HepG2 (cell line): ENCODE measurements around the gene G6PC3. TPM values are rescaled to one million over a fixed set of nuclear protein-coding genes. Genes with fewer than 3 reads are reported as not detected.

Experiments used
- GABPB1 ChIP-seq: IDR thresholded peaks from 2 replicates; pipeline ENCODE4 v1.6.1; 2016; ENCODE audit warnings: mild to moderate bottlenecking, missing genetic modification reagents, moderate library complexity, missing compliant biosample characterization
- KLF16 ChIP-seq, 2 experiments: sonication (generic) in 1 of 2; formaldehyde crosslinking in 1 of 2; IDR thresholded peaks; 2 replicates each; pipeline versions ENCODE4 v1.6.1 to v1.8.0; 2016 to 2023; ENCODE audit warnings: missing genetic modification reagents in 2 of 2, missing compliant biosample characterization in 1 of 2
- NFYB ChIP-seq: sonication (generic); formaldehyde crosslinking; IDR thresholded peaks from 2 replicates; pipeline ENCODE4 v1.4.0; 2020; ENCODE audit warnings: missing genetic modification reagents
- NR1H2 ChIP-seq: sonication (generic); formaldehyde crosslinking; IDR thresholded peaks from 2 replicates; pipeline ENCODE4 v1.8.1; 2022; ENCODE audit warnings: low read depth, missing genetic modification reagents, borderline replicate concordance
- RFX5 ChIP-seq: IDR thresholded peaks from 2 replicates; pipeline ENCODE4 v1.6.1; 2011; ENCODE audit warnings: low read depth, low read length, improper control_type of control experiment
- THAP11 ChIP-seq: IDR thresholded peaks from 2 replicates; pipeline ENCODE4 v1.6.1; 2016; ENCODE audit warnings: missing biosample characterization, missing genetic modification reagents
- ZNF367 ChIP-seq: sonication (generic); formaldehyde crosslinking; IDR thresholded peaks from 2 replicates; pipeline ENCODE4 v1.4.0; 2020; ENCODE audit warnings: missing genetic modification reagents, borderline replicate concordance
- ZNF546 ChIP-seq: sonication (generic); formaldehyde crosslinking; conservative IDR thresholded peaks from 2 replicates; pipeline ENCODE4 v1.8.1; 2023; ENCODE audit warnings: mild to moderate bottlenecking, missing genetic modification reagents
- ZNF614 ChIP-seq: IDR thresholded peaks from 2 replicates; pipeline ENCODE4 v1.6.1; 2018; ENCODE audit warnings: missing biosample characterization, missing genetic modification reagents, inconsistent platforms, borderline replicate concordance
- ZNF781 ChIP-seq: sonication (generic); formaldehyde crosslinking; IDR thresholded peaks from 2 replicates; pipeline ENCODE4 v1.5.1; 2020; ENCODE audit warnings: borderline replicate concordance, mild to moderate bottlenecking, missing genetic modification reagents; ENCODE audit errors: not compliant biosample characterization
- polyA plus RNA-seq, 8 experiments: library from polyadenylated mRNA; depleted of rRNA in 3 of 8; stranded (reverse) in 7 of 8; unstranded in 1 of 8; fragments of >200 nt; fragmentation: Illumina TruSeq in 4 of 8; extraction: Trizol in 4 of 8; gene quantifications; 2 replicates each; pipeline versions ENCODE4 v1.2.1 to v1.2.3, GENCODE V29; 2011 to 2016; ENCODE audit warnings: low read depth in 4 of 8, missing spikeins in 1 of 8, mixed read lengths in 1 of 8; ENCODE audit not compliant: insufficient read depth in 1 of 8
- total RNA-seq, 5 experiments: library from RNA; depleted of rRNA; stranded (reverse); fragments of >200 nt; fragmentation: Illumina TruSeq; extraction: Trizol; gene quantifications; 2 replicates each; pipeline ENCODE4 v1.2.3, GENCODE V29; 2016; ENCODE audit warnings: low read depth in 1 of 5
- TF ChIP-seq, protein P1 (sequence below): sonication (generic); formaldehyde crosslinking; IDR thresholded peaks from 2 replicates; pipeline ENCODE4 v1.5.1; 2020; ENCODE audit warnings: missing genetic modification reagents, mild to moderate bottlenecking, borderline replicate concordance
- TF ChIP-seq, protein P2 (sequence below): sonication (generic); formaldehyde crosslinking; IDR thresholded peaks from 2 replicates; pipeline ENCODE4 v1.5.1; 2020; ENCODE audit warnings: mild to moderate bottlenecking, missing genetic modification reagents, moderate library complexity
- TF ChIP-seq, protein P3 (sequence below): sonication (generic); formaldehyde crosslinking; IDR thresholded peaks from 2 replicates; pipeline ENCODE4 v1.4.0; 2020; ENCODE audit warnings: mild to moderate bottlenecking, missing genetic modification reagents, borderline replicate concordance
- TF ChIP-seq, protein P4 (sequence below): sonication (generic); formaldehyde crosslinking; IDR thresholded peaks from 2 replicates; pipeline ENCODE4 v1.4.0; 2020; ENCODE audit warnings: mild to moderate bottlenecking, missing genetic modification reagents
- TF ChIP-seq, protein P5 (sequence below): sonication (generic); formaldehyde crosslinking; IDR thresholded peaks from 2 replicates; pipeline ENCODE4 v1.4.0; 2020; ENCODE audit warnings: mild to moderate bottlenecking, missing genetic modification reagents
- TF ChIP-seq, protein P6 (sequence below): sonication (generic); formaldehyde crosslinking; conservative IDR thresholded peaks from 2 replicates; pipeline ENCODE4 v1.8.1; 2023; ENCODE audit warnings: missing genetic modification reagents
- TF ChIP-seq, protein P7 (sequence below): sonication (generic); formaldehyde crosslinking; IDR thresholded peaks from 2 replicates; pipeline ENCODE4 v1.4.0; 2020; ENCODE audit warnings: missing genetic modification reagents

G6PC3 gene
- total and polyA plus RNA-seq, 2 of the 13 experiments (the other 11 are each of a cell fraction or from before 2014, with no cell fraction given): 38.5 to 75.8 TPM

DNA sequence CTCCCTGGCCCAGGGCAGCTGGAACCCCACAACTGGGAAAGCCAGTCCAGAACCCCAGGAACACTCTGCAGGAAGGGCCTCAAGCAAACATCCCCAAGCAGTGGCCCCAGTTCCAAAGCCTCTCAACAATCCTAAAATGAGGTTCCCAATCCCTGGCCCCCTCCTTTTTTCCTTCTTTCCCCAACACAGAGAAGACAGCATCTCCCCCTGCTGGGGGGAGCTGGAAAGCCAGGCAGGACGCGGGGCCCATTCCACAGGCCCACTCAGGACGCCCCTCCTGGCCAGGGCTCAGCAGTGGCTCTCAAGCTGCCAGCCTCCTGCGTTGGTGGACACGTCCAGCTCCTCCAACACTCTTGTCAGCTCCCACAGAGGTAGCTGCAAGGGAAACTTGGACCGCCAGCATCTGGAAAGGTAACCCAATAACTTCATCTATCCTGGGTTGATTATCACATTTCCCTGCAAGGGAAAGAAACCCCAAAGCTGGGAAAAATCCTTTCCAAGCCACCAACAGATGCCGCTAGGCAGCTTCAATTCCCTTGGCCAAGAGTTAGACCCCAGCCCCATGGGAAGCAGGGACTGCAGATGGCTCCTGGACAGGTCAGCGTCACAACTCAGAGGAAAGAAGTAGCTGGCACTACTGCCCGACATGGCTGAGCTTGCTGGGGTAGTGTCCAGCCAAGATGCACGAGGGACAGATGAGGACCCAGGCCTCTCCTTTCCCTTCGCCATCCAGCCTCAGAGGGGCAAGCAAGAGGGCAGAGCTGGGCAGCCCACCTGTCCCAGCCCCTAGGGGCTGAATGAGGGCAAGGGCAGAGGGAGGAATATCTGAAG lies 45.3 kb downstream of the G6PC3 start (continued):
- TF ChIP-seq RFX5 (no peak), ZNF367 (no peak), ZNF781 (CRISPR knock-in tag) (no peak), ZNF614 (CRISPR knock-in tag) (peak; percentile 29; the same call in 1 of the 2 replicates), NR1H2 (CRISPR knock-in tag) (no peak), ZNF546 (no peak), KLF16 (CRISPR knock-in tag; IDR thresholded peaks at IDR 0.05) (no peak), THAP11 (CRISPR knock-in tag) (no peak), GABPB1 (CRISPR knock-in tag) (no peak), NFYB (no peak)
- TF ChIP-seq, protein P1, sequence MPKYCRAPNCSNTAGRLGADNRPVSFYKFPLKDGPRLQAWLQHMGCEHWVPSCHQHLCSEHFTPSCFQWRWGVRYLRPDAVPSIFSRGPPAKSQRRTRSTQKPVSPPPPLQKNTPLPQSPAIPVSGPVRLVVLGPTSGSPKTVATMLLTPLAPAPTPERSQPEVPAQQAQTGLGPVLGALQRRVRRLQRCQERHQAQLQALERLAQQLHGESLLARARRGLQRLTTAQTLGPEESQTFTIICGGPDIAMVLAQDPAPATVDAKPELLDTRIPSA (CRISPR knock-in tag): no peak
- TF ChIP-seq, protein P2, sequence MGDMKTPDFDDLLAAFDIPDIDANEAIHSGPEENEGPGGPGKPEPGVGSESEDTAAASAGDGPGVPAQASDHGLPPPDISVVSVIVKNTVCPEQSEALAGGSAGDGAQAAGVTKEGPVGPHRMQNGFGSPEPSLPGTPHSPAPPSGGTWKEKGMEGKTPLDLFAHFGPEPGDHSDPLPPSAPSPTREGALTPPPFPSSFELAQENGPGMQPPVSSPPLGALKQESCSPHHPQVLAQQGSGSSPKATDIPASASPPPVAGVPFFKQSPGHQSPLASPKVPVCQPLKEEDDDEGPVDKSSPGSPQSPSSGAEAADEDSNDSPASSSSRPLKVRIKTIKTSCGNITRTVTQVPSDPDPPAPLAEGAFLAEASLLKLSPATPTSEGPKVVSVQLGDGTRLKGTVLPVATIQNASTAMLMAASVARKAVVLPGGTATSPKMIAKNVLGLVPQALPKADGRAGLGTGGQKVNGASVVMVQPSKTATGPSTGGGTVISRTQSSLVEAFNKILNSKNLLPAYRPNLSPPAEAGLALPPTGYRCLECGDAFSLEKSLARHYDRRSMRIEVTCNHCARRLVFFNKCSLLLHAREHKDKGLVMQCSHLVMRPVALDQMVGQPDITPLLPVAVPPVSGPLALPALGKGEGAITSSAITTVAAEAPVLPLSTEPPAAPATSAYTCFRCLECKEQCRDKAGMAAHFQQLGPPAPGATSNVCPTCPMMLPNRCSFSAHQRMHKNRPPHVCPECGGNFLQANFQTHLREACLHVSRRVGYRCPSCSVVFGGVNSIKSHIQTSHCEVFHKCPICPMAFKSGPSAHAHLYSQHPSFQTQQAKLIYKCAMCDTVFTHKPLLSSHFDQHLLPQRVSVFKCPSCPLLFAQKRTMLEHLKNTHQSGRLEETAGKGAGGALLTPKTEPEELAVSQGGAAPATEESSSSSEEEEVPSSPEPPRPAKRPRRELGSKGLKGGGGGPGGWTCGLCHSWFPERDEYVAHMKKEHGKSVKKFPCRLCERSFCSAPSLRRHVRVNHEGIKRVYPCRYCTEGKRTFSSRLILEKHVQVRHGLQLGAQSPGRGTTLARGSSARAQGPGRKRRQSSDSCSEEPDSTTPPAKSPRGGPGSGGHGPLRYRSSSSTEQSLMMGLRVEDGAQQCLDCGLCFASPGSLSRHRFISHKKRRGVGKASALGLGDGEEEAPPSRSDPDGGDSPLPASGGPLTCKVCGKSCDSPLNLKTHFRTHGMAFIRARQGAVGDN (CRISPR knock-in tag): peak; percentile 62
- TF ChIP-seq, protein P3, sequence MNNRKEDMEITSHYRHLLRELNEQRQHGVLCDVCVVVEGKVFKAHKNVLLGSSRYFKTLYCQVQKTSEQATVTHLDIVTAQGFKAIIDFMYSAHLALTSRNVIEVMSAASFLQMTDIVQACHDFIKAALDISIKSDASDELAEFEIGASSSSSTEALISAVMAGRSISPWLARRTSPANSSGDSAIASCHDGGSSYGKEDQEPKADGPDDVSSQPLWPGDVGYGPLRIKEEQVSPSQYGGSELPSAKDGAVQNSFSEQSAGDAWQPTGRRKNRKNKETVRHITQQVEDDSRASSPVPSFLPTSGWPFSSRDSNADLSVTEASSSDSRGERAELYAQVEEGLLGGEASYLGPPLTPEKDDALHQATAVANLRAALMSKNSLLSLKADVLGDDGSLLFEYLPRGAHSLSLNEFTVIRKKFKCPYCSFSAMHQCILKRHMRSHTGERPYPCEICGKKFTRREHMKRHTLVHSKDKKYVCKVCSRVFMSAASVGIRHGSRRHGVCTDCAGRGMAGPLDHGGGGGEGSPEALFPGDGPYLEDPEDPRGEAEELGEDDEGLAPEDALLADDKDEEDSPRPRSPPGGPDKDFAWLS (CRISPR knock-in tag): no peak
- TF ChIP-seq, protein P4, sequence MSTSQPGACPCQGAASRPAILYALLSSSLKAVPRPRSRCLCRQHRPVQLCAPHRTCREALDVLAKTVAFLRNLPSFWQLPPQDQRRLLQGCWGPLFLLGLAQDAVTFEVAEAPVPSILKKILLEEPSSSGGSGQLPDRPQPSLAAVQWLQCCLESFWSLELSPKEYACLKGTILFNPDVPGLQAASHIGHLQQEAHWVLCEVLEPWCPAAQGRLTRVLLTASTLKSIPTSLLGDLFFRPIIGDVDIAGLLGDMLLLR (CRISPR knock-in tag): 0 out of 2 replicates have a peak, but pooled peaks have one; percentile 19
- TF ChIP-seq, protein P5, sequence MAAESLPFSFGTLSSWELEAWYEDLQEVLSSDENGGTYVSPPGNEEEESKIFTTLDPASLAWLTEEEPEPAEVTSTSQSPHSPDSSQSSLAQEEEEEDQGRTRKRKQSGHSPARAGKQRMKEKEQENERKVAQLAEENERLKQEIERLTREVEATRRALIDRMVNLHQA (CRISPR knock-in tag): 0 out of 2 replicates have a peak, but pooled peaks have one; percentile 37
- TF ChIP-seq, protein P6, sequence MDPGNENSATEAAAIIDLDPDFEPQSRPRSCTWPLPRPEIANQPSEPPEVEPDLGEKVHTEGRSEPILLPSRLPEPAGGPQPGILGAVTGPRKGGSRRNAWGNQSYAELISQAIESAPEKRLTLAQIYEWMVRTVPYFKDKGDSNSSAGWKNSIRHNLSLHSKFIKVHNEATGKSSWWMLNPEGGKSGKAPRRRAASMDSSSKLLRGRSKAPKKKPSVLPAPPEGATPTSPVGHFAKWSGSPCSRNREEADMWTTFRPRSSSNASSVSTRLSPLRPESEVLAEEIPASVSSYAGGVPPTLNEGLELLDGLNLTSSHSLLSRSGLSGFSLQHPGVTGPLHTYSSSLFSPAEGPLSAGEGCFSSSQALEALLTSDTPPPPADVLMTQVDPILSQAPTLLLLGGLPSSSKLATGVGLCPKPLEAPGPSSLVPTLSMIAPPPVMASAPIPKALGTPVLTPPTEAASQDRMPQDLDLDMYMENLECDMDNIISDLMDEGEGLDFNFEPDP (CRISPR knock-in tag): no peak
- TF ChIP-seq, protein P7, sequence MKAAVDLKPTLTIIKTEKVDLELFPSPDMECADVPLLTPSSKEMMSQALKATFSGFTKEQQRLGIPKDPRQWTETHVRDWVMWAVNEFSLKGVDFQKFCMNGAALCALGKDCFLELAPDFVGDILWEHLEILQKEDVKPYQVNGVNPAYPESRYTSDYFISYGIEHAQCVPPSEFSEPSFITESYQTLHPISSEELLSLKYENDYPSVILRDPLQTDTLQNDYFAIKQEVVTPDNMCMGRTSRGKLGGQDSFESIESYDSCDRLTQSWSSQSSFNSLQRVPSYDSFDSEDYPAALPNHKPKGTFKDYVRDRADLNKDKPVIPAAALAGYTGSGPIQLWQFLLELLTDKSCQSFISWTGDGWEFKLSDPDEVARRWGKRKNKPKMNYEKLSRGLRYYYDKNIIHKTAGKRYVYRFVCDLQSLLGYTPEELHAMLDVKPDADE: no peak
